RKO (cell line): Measurements from ENCODE around the gene FXYD4.
A peak's percentile ranks its signal among the peaks of the same experiment; 100 is the strongest.

ENCODE experiments used
- DNase-seq: peaks from one replicate; pipeline ENCODE4 v3.0.0-alpha.2; 2016; ENCODE audit warnings: low spot score

The FXYD4 gene

DNA sequence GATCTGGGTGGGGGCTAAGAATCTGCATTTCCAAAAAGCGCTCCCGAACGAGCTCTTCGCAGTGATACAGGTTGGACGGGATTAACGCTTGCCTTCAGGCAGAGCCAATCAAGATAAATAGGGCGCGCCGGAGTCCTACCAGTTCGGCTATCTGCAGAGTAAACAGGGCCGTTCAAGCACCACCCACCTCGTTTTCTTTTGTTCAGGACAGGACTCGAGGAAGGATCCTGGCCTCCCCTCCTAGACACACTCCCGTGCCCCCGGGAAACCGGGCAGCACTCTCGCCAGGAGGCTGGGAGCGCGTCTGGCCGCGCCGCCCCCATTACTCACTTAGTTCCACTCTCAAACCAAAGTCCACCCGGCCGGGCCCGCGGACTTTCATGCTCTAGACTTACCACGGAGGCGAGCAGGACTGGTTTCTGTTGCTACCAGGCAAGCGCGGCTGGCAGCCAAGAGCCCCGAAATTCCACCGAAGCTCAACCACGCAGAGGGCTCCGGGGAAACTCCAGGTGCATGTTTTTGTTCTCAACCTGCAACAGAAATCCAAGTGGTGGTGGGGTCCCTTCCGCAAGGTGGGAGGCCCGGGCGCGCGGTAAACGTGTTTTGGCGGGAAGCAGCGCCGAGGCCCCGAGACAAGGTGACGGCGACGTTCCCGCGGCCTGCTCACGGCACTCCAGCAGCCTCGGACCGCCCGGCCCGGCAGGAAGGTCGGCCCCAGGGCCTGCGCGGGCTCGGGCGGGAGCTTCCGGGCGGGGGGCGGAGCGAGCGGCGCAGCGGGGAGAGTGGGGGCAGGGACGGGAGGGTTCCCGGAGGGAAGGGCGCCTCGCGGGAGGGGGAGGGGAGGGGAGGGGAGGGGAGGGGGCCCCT, 24.9 kb downstream of the FXYD4 start:
- peak; percentile 84 for DNase-seq

DNA sequence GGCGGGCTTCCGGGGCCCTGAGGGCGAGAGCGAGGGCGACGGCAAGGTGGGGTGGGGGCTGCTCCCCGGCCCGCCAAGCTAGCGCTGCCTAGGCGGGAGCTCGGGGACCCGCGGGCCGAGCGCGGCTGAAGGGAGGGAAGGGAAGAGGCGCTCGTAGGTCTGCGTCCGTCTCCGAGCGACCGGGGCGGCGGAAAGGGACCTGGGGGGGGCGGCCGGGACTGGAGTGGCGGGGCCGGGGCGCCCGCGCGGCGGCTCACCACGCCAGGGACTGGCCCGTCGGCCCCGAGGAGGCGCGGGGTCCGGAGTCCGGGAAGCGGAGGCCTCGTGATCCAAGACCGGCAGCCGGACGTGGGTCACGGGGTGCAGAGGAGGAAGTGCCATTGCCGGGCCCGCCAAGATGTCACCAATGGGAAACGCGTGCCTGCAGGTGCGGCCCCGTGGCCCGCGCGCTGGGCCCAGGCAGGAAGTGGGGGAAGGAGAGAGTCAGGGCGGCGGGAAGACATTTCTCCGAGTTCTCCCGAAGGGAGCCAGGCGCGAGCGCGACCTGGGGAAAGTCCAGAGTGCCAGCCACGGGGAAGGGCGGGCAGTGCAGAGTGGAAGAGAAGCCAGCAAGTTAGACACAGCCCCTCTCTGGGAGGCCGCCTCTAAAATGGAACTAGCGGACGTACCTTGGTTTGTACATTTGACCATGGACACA, 25.6 kb downstream of the FXYD4 start:
- DNase-seq: peak; percentile 96

DNA sequence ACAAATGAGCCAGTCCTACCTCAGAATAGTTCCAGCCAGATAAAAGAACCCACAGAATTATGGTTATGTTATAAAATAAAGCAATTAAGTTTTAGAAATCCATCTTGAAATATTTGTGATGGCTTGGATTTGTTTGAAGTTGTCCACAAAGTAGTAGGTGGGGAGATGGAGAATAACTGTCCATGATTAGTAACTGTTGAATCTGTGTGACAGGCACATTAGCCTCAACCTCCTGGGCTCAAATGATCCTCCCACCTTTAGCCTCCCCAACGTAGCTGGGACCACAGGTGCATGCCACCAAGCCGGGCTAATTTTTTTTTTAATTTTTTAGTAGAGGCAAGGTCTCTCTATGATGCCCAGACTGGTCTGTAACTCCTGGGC, 27.5 kb downstream of the FXYD4 start:
- no peak for DNase-seq

DNA sequence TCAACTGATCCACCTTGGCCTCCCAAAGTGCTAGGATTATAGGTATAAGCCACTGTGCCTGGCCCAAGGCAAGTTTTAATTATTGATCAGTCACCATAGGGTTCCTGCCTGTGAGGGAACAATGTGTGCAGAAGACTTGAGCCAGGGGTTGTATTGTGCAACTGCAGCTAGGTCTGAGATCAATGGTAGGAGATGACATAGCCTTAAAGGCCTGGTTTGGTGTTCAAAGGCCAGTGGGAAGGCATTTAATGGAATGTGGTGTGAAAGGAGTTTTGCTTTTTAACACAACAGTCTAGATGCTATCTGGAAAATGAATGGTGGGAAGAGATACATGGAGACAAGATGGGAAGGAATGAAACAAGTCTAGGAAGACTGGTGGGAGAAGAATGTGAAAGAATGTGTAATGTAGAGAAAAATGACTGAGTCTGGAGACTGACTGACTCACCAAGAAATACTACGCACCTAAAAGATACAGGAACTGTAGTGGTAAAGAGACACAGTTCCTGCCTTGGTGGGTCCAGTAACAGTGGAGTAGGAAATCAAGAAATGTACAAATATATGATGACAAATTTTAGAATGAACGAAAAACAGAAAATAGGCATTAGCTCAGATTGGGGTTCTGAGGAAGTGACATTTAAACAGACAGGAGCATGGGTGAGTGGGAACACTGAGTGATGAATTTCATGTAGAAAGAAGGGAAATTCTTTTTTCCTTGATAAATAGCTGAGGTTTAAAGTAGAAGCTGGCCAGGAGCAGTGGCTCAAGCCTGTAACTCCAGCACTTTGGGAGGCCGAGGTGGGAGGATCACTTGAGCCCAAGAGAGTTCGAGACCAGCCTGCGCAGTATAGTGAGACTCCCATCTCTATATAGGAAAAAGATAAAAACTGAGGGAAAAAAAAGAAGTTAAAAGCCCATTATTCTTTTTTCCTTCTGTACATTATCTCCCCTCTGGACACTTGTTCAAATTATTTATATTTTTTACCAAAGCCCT, 28.2 kb downstream of the FXYD4 start:
- DNase-seq: peak; percentile 87

DNA sequence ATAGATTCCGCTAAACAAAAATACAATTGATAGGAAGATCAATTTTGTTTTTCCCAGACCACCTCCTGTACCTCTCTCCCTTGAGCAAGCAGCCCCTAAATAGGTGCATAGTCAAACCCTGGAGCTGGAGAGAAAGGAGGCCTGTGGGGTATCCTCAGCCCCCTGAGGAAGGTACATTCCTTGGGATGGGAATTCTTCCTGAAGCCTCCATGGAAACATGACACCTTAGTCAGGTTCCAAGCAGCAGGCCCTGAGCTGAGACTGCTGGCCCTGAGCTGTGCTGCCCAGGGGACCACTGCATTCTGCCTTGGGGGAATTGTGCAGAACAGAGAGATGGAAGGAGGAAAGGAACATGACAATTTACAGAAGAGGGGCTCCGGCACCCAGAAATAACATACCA, 30.2 kb downstream of the FXYD4 start:
- DNase-seq: no peak

DNA sequence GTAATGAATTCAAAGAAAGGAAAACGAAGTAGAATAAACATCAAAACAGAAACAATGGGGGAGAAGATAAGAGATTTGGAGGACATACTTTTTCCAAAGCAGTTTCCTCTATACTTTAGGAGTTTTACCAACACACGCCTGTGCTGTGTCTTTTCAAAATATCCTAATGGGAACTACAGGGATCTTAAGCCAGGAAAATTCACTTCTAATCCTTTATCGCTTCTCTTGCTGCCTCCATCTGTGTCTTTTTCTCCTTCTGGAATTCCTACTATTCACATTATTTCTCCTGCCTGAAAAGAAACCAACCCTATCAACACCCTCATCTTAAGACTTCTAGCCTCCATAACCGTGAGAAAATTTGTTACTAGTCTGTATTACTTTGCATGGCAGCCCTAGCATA, 30.7 kb downstream of the FXYD4 start:
- no peak for DNase-seq

DNA sequence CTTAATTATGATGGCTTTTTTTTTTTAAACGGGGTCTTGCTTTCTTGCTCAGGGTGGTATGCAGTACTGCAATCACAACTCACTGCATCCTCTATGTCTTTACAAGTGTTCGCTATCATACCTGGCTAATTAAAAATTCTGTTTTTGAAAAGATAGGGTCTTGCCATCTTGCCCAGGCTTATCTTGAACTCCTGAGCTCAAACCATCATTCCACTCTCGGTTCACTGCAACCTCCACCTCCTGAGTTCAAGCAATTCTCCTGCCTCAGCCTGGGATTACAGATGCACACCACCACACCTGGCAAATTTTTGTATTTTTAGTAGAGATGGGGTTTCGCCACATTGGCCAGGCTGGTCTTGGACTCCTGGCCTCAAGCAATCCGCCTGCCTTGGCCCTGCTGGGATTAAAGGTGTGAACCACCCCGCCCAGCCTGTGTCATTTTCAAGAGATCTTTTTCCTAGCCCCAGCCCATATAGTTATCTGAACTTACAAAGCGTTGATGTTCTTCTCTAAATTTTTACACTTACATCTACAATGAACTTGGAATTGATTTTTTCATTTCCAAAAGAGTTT, 31.5 kb downstream of the FXYD4 start:
- no peak for DNase-seq

DNA sequence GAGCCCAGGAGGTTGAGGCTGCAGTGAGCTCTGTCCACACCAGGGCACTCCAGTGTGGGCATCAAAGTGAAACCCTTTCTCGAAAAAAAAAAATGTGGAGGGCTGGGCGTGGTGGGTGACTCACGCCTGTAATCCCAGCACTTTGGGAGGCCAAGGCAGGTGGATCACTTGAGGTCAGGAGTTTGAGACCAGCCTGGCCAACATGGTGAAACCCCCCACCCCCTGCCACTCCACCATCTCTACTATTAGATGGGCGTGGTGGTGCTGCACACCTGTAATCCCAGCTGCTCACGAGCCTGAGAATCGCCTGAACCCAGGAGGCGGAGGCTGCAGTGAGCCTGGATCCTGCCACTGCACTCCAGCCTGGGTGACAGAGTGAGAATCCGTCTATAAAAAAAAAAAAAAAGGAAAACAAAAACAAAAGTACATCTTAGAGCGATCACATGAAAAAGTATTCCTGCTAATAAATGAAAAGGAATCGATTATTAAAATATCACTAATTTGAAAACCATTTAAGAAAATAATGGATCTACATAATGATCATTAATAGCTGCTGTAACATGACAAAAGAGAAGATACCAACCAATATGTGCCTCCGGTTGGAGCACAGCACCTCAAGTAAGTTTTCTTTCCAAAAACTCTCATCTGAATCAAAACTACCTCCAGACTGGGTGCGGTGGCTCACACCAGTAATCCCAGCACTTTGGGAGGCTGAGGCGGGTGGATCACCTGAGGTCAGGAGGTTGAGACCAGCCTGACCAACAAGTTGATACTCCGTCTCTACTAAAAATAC, 32.7 kb downstream of the FXYD4 start:
- DNase-seq: no peak

DNA sequence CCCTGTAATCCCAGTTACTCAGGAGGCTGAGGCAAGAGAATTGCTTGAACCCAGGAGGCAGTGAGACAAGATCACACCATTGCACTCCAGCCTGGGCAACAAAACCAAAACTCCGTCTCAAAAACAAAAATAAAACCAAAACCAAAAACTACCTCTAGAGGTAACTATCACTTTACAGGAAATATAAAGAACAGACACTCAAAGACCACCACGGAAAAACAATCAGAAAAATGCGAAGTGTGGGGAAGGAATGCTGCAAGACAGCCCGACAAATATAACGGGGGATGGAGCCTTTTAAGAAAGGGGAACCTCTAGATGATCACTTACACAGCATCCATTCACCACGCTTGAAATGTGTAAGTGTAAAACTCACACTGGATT, 33.3 kb downstream of the FXYD4 start:
- no peak for DNase-seq

DNA sequence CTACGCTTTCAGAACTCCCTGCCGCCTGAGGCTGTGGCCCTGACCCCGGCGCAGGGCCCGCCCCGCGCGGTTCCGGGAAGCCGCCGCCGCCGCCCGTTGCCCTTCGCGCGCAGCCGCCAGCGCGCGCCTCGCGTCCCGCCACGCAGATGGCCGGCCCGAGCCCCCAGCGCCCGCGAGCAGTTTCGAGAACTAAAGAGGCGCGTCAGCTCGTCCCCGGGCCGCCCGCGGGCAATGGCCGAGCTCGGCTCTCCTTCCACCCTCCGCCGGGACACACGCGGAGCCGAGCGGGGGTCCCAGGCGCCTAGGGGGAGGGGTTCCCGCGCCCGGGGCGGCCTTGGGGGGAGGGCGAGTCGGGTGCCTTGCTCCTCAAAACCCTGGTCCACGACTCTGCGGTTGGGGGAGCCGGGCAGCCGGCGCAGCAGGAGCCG, 35.7 kb downstream of the FXYD4 start:
- DNase-seq: no peak

DNA sequence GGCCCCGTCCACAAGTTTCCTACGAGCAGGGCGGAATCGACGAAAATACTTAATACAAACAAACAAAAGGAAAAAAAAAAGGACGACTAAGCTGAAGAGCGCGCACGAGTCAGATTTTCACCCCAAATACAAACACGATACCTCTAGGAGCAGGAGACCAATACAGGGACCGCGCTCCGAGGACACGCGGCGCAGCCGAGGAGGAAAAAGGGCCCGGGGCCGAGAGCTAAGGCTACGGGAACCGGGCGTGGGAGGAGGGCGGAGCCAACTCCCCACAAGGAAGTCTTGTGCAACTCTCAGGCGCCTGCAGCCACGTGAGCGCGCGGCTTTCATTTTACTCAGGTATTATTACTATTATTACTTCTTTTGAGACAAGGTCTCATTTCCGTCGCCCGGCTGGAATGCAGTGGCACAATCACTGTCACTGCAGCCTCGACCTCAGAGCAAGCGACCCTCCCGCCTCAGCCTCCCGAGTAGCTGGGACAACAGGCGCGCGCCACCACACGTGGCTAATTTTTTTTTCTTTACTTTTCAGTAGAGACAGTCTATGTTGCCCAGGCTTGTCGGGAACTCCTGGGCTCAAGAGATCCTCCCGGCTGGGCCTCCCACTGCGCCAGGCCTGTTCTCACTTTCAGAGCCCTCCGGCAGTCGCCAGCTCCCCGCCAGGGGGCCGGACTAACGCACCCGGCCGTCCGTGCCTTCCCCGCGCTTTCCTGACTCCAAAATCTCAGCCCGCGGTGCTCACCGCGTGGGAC, 36.3 kb downstream of the FXYD4 start:
- DNase-seq: peak; percentile 97

DNA sequence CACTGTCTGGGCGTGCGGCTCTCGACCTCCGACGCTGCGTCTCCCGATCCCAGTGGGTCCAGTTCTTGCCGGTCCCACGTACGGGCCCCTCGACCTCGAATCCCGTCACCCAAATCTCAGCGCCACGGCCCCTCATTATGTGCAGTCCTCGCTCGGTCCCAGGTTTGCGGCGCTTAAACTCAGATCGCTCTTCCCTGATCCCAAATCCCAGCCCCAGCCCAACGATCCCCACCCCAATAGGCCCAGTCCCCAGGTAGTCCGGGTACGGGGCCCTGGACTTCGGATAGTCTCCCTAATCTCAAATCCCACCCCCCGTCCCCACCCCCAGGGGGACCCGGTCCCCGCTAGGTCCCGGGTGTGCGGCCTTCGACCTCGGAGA, 36.9 kb downstream of the FXYD4 start:
- DNase-seq: no peak

DNA sequence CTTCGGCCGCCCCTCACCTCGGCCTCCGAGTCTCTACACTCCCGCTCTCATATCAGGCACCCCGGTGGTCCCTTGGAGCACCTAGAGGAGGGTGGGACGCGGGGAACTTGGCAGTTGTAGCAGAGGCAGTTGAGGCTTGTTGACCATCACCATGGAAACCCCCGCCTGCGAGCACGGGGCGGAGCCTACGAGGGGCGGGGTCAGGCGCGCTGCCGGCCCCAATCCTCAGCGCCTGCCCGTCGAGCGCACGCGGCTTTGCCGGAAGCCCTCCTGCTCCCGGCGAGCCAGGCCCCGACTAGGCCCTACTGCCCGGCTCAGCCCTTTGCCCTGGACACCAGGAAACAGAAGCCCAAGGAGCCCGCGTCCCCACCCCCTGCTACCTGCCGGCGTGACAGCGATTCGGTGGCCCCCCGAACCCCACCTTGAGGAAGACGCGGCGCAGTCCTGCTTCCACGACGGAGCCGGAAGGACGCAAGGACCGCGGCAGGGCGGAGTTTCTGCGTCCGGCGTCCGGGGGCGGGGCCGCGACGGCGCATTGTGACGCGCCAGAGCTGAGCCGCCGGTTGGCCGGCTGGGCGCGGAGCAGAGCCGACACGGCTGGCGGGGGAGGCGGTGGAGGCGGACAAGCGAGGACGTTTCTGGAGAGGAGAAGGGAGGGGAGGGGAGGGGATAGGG, 37.4 kb downstream of the FXYD4 start, which contains the start of gene HNRNPF:
TSS of gene HNRNPF (minus strand) at position 477 of the 675 bp plus-strand sequence. CDS start 21,302 bp downstream, outside the sequence.
- DNase-seq: peak; percentile 96

DNA sequence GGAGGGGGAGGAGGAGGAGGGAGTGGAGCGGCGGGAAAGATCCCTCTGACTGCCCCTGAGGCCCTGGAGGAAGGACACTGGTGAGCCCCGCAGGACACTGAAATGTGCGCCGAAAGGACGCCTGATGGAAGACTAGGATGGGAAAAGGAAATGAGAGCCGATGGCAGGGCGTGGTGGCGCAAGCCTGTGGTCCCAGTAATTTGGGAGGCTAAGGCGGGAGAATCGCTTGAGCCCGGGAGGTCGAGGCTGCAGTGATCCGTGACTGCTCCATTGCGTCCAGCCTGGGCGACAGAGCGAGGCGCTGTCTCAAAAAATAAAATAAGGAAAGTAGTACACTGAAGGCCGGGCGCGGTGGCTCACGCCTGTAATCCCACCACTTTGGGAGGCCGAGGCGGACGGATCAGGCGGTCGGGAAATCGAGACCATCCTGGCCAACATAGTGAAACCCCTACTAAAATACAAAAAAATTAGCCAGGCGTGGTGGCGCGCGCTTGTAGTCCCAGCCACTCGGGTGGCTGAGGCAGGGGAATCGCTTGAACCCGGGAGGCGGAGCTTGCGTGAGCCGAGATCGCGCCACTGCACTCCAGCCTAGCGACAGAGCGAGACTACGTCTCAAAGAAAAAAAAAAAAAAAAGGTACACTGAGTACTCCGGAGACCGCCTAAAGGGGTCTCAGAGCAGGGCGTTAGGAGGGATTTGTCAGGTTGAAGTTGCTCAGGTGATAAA, 38.1 kb downstream of the FXYD4 start:
- DNase-seq: no peak

DNA sequence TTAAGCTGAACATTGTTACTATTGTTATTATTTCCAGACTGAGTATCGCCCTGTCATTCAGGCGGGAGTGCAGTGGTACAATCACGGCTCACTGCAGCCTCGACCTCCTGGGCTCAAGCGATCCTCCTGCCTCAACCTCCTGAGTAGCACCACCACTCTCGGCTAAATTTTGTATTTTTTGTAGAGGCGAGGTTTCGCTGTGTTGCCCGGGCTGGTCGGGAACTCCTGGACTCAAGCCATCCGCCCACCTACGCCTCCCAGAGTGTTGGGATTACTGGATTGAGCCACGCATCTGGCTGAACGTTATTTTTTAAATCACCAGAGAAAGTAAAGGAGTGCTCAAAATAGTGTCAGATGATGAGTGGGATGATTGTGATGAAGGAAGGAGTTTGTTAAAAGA, 38.9 kb downstream of the FXYD4 start:
- no peak for DNase-seq

DNA sequence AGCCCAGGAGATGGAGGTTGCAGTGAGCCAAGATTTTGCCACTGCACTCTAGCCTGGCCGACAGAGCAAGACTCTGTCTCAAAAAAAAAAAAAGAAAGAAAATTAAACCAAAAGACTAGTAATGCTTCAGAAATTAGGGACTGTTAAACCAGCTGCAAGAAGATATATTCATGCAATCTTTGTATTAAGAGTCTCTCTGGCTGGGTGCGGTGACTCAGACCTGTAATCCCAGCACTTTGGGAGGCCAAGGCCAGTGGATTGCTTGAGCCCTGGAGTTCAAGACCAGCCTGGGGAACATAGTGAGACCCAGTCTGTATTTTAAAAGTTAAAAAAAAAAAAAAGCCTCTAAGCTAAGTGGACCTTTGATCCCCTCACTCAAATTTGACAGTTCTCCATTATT, 40.1 kb downstream of the FXYD4 start:
- peak; percentile 51 for DNase-seq

DNA sequence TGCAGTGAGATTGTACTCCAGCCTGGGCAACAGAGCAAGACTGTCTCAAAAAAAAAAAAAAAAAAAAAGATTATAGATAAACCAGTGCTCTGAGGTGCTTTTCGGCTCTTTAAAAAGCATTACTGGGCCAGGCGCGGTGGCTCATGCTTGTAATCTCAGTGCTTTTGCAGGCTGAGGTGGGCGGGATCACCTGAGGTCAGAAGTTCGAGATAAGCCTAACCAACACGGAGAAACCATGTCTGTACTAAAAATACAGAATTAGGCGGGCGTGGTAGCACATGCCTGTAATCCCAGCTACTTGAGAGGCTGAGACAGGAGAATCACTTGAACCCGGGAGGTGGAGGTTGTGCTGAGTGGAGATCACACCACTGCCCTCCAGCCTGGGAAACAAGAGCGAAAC, 44.1 kb downstream of the FXYD4 start:
- no peak for DNase-seq

DNA sequence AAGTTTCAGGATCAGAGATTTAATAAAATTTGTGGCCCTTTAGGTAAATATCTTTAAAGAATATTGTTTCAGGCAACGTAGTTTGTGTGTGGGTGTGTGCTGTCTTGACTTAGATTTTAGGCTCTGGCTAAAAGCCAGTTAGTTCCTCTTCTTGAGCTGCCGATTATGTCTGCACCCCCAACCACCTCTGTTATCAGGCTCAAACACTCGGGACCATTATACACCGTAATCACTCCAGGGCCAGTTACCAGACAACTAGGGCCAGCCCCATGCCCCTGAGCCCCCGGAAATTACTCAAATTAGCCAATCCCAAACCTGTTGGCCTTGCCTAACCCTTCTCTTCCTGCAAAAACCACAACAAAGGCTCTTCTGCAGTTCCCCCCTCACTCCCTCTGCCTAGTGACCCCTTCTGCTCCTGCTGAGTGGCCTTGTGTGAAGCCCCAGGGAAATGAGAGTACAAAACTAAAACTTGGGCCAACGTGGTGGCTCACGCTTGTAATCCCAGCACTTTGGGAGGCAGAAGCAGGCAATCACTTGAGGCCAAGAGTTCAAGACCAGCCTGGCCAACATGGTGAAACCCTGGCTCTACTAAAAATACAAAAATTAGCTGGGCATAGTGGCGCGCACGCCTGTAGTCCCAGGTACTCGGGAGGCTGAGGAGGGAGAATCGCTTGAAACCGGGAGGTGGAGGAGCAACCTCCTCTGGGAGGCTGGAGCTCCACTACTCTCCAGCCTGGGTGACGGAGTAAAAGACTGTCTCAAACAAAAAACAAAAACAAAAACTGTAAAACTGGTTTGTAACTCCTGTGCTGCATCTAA, 46.7 kb downstream of the FXYD4 start:
- no peak for DNase-seq
